Kidney epithelial cell (primary cell): ENCODE data around the gene RASL11A. TPM values are rescaled to one million over a fixed set of nuclear protein-coding genes. Genes with fewer than 3 reads are reported as not detected.
"Not testable (repeated sequence)": the region's sequence is repeated elsewhere in the genome, so short reads cannot be mapped to it uniquely, and the experiment has no call there.

Experiments used
- DNase-seq: peaks from one replicate; pipeline ENCODE4 v3.0.0-alpha.2; 2010; ENCODE audit warnings: low read depth
- H3K27me3 ChIP-seq: 2 replicates; pipeline ENCODE4 v1.6.0; 2011; ENCODE audit warnings: low read length; ENCODE audit not compliant: control insufficient read depth, insufficient read depth
- H3K36me3 ChIP-seq: 2 replicates; pipeline ENCODE4 v1.5.1; 2011; ENCODE audit warnings: low read length; ENCODE audit not compliant: control insufficient read depth, insufficient read depth
- H3K4me3 ChIP-seq: 2 replicates; pipeline ENCODE4 v1.5.1; 2011; ENCODE audit warnings: low read depth, mild to moderate bottlenecking, control low read depth, low read length
- total RNA-seq: library from RNA; depleted of rRNA; stranded (reverse); fragments of >200 nt; gene quantifications from 2 replicates; pipeline ENCODE4 v1.2.3, GENCODE V29; 2015
- TF ChIP-seq, protein P1 (sequence below): IDR thresholded peaks from 2 replicates; pipeline ENCODE4 v1.5.1; 2011; ENCODE audit warnings: mild to moderate bottlenecking, moderate library complexity, low read length, control low read depth, inconsistent platforms; ENCODE audit not compliant: insufficient read depth, poor library complexity, severe bottlenecking

Gene RASL11A
- total RNA-seq, 1 donor from 2014 or later: 1.6 TPM

DNA sequence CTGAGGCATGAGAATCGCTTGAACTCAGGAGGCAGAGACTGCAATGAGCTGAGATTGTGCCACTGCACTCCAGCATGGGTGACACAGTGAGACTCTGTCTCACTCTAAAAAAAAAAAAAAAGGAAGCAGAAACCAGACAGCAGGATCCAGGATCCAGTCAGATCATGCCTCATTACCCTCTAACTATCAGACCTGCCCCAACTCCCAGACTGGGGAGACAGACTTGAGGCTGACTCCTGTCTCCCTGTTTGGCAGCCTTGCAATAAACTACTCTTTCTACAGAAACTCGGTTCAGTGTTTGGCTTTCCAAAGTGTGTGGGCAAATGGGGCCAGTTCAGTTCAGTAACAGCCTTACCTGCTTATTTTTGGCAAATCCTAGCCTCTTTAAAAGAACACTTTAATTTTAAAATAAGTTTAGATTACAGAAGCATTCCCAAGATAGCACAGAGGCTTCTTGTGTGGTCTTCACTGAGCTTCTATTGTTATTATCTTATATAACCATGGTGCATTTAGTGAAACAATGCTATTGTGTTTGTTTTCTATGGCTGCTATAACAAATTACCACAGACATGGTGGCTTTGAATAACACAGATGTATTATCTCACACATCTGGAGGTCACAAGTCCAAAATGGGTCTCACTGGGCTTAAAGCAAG lies 18.5 kb downstream of the RASL11A start:
- Histone ChIP-seq H3K27me3 (peaks cover under 1% of the 10 kb centered on the region), H3K36me3 (no peaks in the 10 kb centered on the region), H3K4me3 (no peak overlapping the region)
- TF ChIP-seq, protein P1, sequence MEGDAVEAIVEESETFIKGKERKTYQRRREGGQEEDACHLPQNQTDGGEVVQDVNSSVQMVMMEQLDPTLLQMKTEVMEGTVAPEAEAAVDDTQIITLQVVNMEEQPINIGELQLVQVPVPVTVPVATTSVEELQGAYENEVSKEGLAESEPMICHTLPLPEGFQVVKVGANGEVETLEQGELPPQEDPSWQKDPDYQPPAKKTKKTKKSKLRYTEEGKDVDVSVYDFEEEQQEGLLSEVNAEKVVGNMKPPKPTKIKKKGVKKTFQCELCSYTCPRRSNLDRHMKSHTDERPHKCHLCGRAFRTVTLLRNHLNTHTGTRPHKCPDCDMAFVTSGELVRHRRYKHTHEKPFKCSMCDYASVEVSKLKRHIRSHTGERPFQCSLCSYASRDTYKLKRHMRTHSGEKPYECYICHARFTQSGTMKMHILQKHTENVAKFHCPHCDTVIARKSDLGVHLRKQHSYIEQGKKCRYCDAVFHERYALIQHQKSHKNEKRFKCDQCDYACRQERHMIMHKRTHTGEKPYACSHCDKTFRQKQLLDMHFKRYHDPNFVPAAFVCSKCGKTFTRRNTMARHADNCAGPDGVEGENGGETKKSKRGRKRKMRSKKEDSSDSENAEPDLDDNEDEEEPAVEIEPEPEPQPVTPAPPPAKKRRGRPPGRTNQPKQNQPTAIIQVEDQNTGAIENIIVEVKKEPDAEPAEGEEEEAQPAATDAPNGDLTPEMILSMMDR: no peak
- no peak for DNase-seq

DNA sequence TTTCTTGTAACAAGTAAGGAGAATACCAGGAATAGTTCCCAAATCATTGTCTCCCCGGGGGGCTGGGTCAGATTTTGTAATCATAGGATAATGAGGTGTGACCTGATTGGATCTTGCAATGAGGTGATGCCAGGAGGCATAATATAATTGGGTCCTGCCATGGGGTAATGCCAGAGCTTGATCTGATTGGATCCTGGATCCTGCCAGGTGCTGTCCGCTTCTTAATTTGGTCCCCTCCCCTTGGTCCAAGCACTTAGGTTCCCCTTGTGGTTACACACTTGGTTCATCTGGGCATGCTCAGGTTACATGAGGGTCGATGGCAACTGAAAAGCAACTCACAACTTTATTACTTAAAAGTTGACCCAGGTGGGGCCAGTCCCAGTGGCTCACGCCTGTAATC lies 20.1 kb downstream of the RASL11A start:
- TF ChIP-seq, protein P1: no peak
- Histone ChIP-seq H3K27me3 (peaks cover 5% of the 10 kb centered on the region), H3K4me3 (no peak overlapping the region), H3K36me3 (no peaks in the 10 kb centered on the region)
- DNase-seq: no peak

DNA sequence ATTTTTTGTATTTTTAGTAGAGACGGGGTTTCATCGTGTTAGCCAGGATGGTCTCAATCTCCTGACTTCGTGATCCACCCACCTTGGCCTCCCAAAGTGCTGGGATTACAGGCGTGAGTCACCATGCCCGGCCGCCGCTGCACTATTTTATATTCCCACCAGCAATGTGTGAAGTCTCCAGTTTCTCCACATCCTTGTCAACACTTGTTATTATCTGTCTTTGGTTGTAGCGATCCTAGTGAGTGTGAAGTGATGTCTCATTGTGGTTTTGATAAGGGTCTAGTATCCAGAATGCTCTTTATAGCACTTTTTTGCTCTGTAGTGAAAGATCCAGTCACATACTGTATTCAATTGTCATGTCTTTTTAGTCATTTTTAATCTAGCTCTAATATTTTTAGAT lies 21.3 kb downstream of the RASL11A start:
- not testable (repeated sequence) for DNase-seq

DNA sequence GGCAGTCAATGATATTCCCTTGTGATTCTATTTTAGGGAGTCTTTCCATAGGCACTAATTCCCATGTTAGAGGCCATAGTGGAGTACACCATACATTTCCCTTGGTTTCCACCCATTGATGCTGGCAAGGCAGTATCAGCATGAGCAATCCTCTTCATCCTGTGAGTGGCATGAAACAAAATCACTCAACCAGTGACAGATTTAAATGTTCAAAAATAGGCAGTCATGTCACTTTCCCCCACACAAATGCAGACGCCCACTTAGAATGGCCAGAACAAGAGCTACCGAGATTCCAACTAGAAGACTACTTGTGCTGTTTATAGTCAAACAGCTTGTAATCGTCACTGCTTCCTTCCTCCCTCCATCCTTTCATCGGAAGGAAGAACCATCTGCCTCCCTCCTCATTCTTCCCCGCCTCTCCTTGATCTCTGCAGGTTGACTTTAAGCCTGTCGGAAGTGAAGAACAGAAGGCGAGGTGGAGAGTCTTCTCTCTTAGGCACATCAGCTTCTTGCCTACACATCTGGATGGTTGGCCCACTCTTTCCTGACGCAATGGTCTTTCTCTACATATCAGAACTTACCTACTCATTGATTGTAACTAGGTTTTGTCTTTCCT lies 22.6 kb downstream of the RASL11A start:
- DNase-seq: no peak
- H3K36me3 ChIP-seq: no peaks in the 10 kb centered on the region
- H3K4me3 ChIP-seq: no peak overlapping the region
- TF ChIP-seq, protein P1: no peak
- H3K27me3 ChIP-seq: peaks cover 5% of the 10 kb centered on the region

More for the DNA sequence above, 21.3 kb downstream of the RASL11A start:
- H3K36me3 ChIP-seq, H3K4me3 ChIP-seq, H3K27me3 ChIP-seq: not testable (repeated sequence)

DNA sequence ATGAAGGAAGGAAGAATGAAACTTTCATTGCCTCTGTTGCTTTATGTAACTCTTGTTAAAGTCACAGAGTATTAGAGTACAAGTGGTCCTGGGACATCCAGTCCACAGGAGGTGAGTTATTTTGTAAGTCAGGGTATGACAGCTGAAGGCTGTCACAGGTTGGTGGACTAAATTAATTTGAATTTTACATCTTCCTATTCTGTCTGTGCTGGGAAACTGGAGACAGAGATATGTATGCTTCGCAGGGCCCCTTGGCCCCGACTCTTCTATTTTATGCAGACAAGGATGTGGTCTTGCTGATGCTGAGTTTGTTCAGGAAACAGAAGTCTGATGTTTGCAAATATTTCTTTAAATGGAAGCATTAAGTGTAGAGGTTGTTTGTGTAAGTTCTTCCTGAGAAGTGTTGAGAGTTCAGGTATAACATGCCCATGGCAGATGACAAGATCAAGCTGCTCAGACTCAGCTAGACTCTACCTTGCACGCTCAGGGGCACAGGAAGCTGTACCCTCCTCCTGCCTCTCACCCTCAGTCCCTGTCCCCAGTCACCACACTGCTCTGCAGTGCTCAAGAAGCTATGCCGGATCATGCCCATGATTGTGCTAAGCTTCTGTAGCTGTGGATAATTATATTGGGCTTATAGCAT lies 23.4 kb downstream of the RASL11A start:
- Histone ChIP-seq H3K27me3 (peaks cover 5% of the 10 kb centered on the region), H3K4me3 (no peak overlapping the region), H3K36me3 (no peaks in the 10 kb centered on the region)
- no peak for DNase-seq
- TF ChIP-seq, protein P1: no peak

DNA sequence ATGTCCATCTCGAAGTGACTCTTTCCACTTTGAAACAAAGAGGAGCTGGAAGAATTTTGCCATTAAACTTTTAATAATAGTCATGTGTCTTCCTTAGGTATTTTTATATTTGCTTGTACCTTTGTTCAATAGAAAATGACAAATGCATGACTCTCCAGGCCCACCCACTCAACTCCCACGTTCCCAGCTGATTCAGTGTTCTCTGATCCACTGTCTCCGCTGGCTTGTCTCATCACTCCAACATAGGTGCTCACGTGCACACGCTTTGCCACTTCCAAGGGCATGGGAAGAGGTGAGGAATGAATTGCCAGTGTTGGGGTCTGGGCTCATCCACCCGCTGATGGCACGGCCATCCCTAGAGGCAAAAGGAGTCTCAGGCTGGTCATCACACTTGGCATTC lies 24.5 kb downstream of the RASL11A start:
- Histone ChIP-seq H3K36me3 (no peaks in the 10 kb centered on the region), H3K4me3 (no peak overlapping the region), H3K27me3 (peaks cover 5% of the 10 kb centered on the region)
- no peak for DNase-seq
- TF ChIP-seq, protein P1: no peak
